ENCODE results near the gene PTPRN2. TPM values are rescaled to one million over a fixed set of nuclear protein-coding genes. Genes with fewer than 3 reads are reported as not detected.

The PTPRN2 gene
- total and polyA plus RNA-seq, 2 of the 8 experiments (the other 6 are each of a cell fraction or from before 2014, with no cell fraction given): 2.6 to 4.5 TPM

- Histone ChIP-seq H3K56ac (replicated peaks; ENCODE audit: insufficient read length, low read depth, low read length) (no peak overlapping the region), H3K9me3 (ENCODE audit: insufficient read depth in 2 of 2, low read depth in 1 of 2, low read length in 1 of 2) (no peaks in the 10 kb centered on the region), H3K23ac (ENCODE audit: insufficient read length) (no peak overlapping the region), H2AFZ (ENCODE audit: low read length) (no peak overlapping the region), H2BK120ac (replicated peaks; ENCODE audit: low read depth, low read length) (no peak overlapping the region), H3K4me2 (ENCODE audit: insufficient read depth in 1 of 2, low read depth in 2 of 2, low read length in 2 of 2) (no peak overlapping the region), H3K18ac (ENCODE audit: extremely low read depth, low read length) (no peak overlapping the region), H2AK5ac (ENCODE audit: low read depth, low read length) (no peak overlapping the region), H4K5ac (ENCODE audit: insufficient read length, low read depth, low read length) (no peak overlapping the region), H2BK15ac (ENCODE audit: low read length) (no peak overlapping the region), H3K23me2 (ENCODE audit: low read depth, low read length) (no peaks in the 10 kb centered on the region), H4K20me1 (replicated peaks in 1 of 2; ENCODE audit: control insufficient read depth in 1 of 2, insufficient read depth in 2 of 2, low read length in 2 of 2) (no peaks in the 10 kb centered on the region), H3K79me2 (ENCODE audit: control insufficient read depth in 1 of 2, insufficient read depth in 2 of 2, low read length in 2 of 2) (no peaks in the 10 kb centered on the region), H3K4ac (replicated peaks; ENCODE audit: insufficient read length, low read depth, low read length) (no peak overlapping the region), H3K9ac (replicated peaks in 1 of 4; ENCODE audit: extremely low read depth in 1 of 4, low read depth in 3 of 4, low read length in 3 of 4) (no peak overlapping the region), H3K79me1 (ENCODE audit: low read depth, low read length) (no peaks in the 10 kb centered on the region), H2BK12ac (ENCODE audit: low read depth, low read length) (no peak overlapping the region), H3K27ac (ENCODE audit: low read depth, low read length) (no peak overlapping the region), H2BK5ac (ENCODE audit: low read depth, low read length) (no peak overlapping the region), H2BK20ac (ENCODE audit: low read length) (no peak overlapping the region), H3K36me3 (ENCODE audit: control insufficient read depth in 2 of 4, insufficient read depth in 4 of 4, low read length in 3 of 4) (no peaks in the 10 kb centered on the region), H3K27me3 (replicated peaks in 1 of 4; ENCODE audit: control insufficient read depth in 3 of 4, extremely low read depth in 1 of 4, insufficient read depth in 3 of 4, low read length in 3 of 4) (no peaks in the 10 kb centered on the region; a peak in 1 of 7 replicates), H3K4me1 (replicated peaks in 1 of 4; ENCODE audit: control insufficient read depth in 3 of 4, insufficient read depth in 4 of 4, low read length in 3 of 4) (peaks cover 3 to 9% (median 5%) of the 10 kb centered on the region in 4 experiments), H4K8ac (ENCODE audit: extremely low read depth, insufficient read depth, low read length) (peak overlapping the region; percentile 65), H3K4me3 (ENCODE audit: extremely low read depth in 1 of 4, insufficient read depth in 2 of 4, low read depth in 3 of 4, low read length in 4 of 4) (no peak overlapping the region), H3K14ac (ENCODE audit: insufficient read length) (no peak overlapping the region), H4K91ac (replicated peaks; ENCODE audit: insufficient read length, low read length) (peak overlapping the region; percentile 0)
- TF ChIP-seq KDM4A (IDR thresholded peaks at IDR 0.05; ENCODE audit: low read depth, low read length, severe bottlenecking) (no peak), KDM5A (IDR thresholded peaks at IDR 0.05; ENCODE audit: low read length) (no peak)
- ChIA-PET POLR2A (ENCODE audit: partially characterized antibody) (no interaction called here), CTCF (ENCODE audit: partially characterized antibody) (interaction anchor here (1.3 to 2.0 kb wide), 3 partner anchors 8 to 28 kb away, joined by 4 to 5 read pairs (median 5); no protein-coding TSS in a partner anchor)
- no peak for DNase-seq (ENCODE audit: low read depth in 1 of 2, low spot score in 2 of 2)
- 91% methylated on average over 29 of the region's 32 CpGs; no CpG with 5 or more reads in 1 of the 2 experiments for WGBS, 2 experiments (ENCODE audit: extremely low coverage in 1 of 2, insufficient coverage in 1 of 2, insufficient read length in 1 of 2, insufficient replicate concordance in 2 of 2, low coverage in 1 of 2, low lambda C conversion rate in 2 of 2, missing lambda C conversion rate in 1 of 2)
- FAIRE-seq: no peak
Observed at GRCh38 chr7:157848508-157849340, 738.9 kb downstream of the PTPRN2 start.

Data from H1 (cell line).